GM21360 (cell line): ENCODE results near the gene NOX5.
"Not testable (repeated sequence)": the region's sequence is repeated elsewhere in the genome, so short reads cannot be mapped to it uniquely, and the experiment has no call there.

Source experiments
- ATAC-seq: cut with Tn5 transposase; IDR thresholded peaks from one replicate; pipeline ENCODE4 v1.9.1; 2021; ENCODE audit warnings: mild to moderate bottlenecking, moderate library complexity; ENCODE audit not compliant: unreplicated experiment

The NOX5 gene

GRCh38 chr15:69046781-69047180, 32.3 kb downstream of the NOX5 start:
- ATAC-seq = no peak

GRCh38 chr15:69049976-69050375, 35.5 kb downstream of the NOX5 start:
- no peak for ATAC-seq

GRCh38 chr15:69055251-69055650, 40.8 kb downstream of the NOX5 start:
- ATAC-seq = no peak

GRCh38 chr15:69056365-69056764, 41.9 kb downstream of the NOX5 start:
- no peak for ATAC-seq

- no peak for ATAC-seq
Measured at GRCh38 chr15:69058830-69059556, 44.5 kb downstream of the NOX5 start.

- ATAC-seq = no peak
Measured at GRCh38 chr15:69059557-69059943, 45.1 kb downstream of the NOX5 start.

- no peak for ATAC-seq
Measured at GRCh38 chr15:69060041-69060481, 45.6 kb downstream of the NOX5 start.

- no peak for ATAC-seq
Measured at GRCh38 chr15:69060744-69061143, 46.2 kb downstream of the NOX5 start.

GRCh38 chr15:69061414-69061842, 46.9 kb downstream of the NOX5 start:
- no peak for ATAC-seq

- ATAC-seq = no peak
Measured at GRCh38 chr15:69064649-69065048, 50.2 kb downstream of the NOX5 start.

- ATAC-seq = no peak
Measured at GRCh38 chr15:69066007-69066995, 51.8 kb downstream of the NOX5 start.

GRCh38 chr15:69067296-69067695, 52.8 kb downstream of the NOX5 start:
- no peak for ATAC-seq

GRCh38 chr15:69068157-69068556, 53.7 kb downstream of the NOX5 start:
- no peak for ATAC-seq

- not testable (repeated sequence) for ATAC-seq
Measured at GRCh38 chr15:69069290-69069689, 54.8 kb downstream of the NOX5 start.

- ATAC-seq = no peak
Measured at GRCh38 chr15:69069996-69070395, 55.5 kb downstream of the NOX5 start.

- ATAC-seq = no peak
Measured at GRCh38 chr15:69070396-69070795, 55.9 kb downstream of the NOX5 start.

- no peak for ATAC-seq
Measured at GRCh38 chr15:69071260-69071659, 56.8 kb downstream of the NOX5 start.

- ATAC-seq = no peak
Measured at GRCh38 chr15:69072906-69073305, 58.4 kb downstream of the NOX5 start.

GRCh38 chr15:69074001-69074842, 59.7 kb downstream of the NOX5 start:
- no peak for ATAC-seq

GRCh38 chr15:69074843-69075224, 60.3 kb downstream of the NOX5 start:
- no peak for ATAC-seq

GRCh38 chr15:69075440-69075839, 60.9 kb downstream of the NOX5 start:
- ATAC-seq = no peak
